ENCODE measurements around the gene EME1.

The EME1 gene

GRCh38 chr17:50361561-50362480 is 11.2 kb upstream of the EME1 start:
- peak; percentile 26 to 39 for DNase-seq (ENCODE audit: low read depth in 2 of 2, low spot score in 1 of 2)

- DNase-seq (ENCODE audit: low read depth in 2 of 2, low spot score in 1 of 2) = no peak
Measured at GRCh38 chr17:50362661-50363060, 10.4 kb upstream of the EME1 start.

GRCh38 chr17:50363217-50364060 is 9.6 kb upstream of the EME1 start:
- DNase-seq (ENCODE audit: low read depth in 2 of 2, low spot score in 1 of 2) = no peak

GRCh38 chr17:50364061-50364458 is 9.0 kb upstream of the EME1 start:
- DNase-seq (ENCODE audit: low read depth in 2 of 2, low spot score in 1 of 2) = no peak

GRCh38 chr17:50364715-50365114 is 8.3 kb upstream of the EME1 start:
- no peak for DNase-seq (ENCODE audit: low read depth in 2 of 2, low spot score in 1 of 2)

- no peak for DNase-seq (ENCODE audit: low read depth in 2 of 2, low spot score in 1 of 2)
Measured at GRCh38 chr17:50365165-50365564, 7.9 kb upstream of the EME1 start.

GRCh38 chr17:50365649-50366393 is 7.2 kb upstream of the EME1 start:
- no peak for DNase-seq (ENCODE audit: low read depth in 2 of 2, low spot score in 1 of 2)

- DNase-seq (ENCODE audit: low read depth in 2 of 2, low spot score in 1 of 2) = no peak
Measured at GRCh38 chr17:50367401-50367800, 5.6 kb upstream of the EME1 start.

GRCh38 chr17:50370052-50370451 is 3.0 kb upstream of the EME1 start:
- no peak for DNase-seq (ENCODE audit: low read depth in 2 of 2, low spot score in 1 of 2)

- DNase-seq (ENCODE audit: low read depth in 2 of 2, low spot score in 1 of 2) = no peak
Measured at GRCh38 chr17:50371526-50371925, 1.5 kb upstream of the EME1 start.

GRCh38 chr17:50372222-50372757 is 739 bp upstream of the EME1 start:
- no peak for DNase-seq (ENCODE audit: low read depth in 2 of 2, low spot score in 1 of 2)

GRCh38 chr17:50373705-50374104 is 676 bp downstream of the EME1 start:
- DNase-seq (ENCODE audit: low read depth in 2 of 2, low spot score in 1 of 2) = no peak

GRCh38 chr17:50375858-50376538 is 3.0 kb downstream of the EME1 start:
- DNase-seq (ENCODE audit: low read depth in 2 of 2, low spot score in 1 of 2) = no peak

GRCh38 chr17:50379351-50380132 is 6.5 kb downstream of the EME1 start:
- no peak for DNase-seq (ENCODE audit: low read depth in 2 of 2, low spot score in 1 of 2)

GRCh38 chr17:50380369-50381259 is 7.6 kb downstream of the EME1 start:
- DNase-seq (ENCODE audit: low read depth in 2 of 2, low spot score in 1 of 2) = no peak

- no peak for DNase-seq (ENCODE audit: low read depth in 2 of 2, low spot score in 1 of 2)
Measured at GRCh38 chr17:50381260-50381815, 8.3 kb downstream of the EME1 start.

GRCh38 chr17:50381920-50382319 is 8.9 kb downstream of the EME1 start:
- no peak for DNase-seq (ENCODE audit: low read depth in 2 of 2, low spot score in 1 of 2)

GRCh38 chr17:50382931-50383330 is 9.9 kb downstream of the EME1 start:
- no peak for DNase-seq (ENCODE audit: low read depth in 2 of 2, low spot score in 1 of 2)
